LNCAP (cell line): ENCODE measurements around the gene PDE9A.

Source experiments
- TF ChIP-seq, protein P1 (sequence below): fragments of 450-650 bp; IDR thresholded peaks from 2 replicates; pipeline ENCODE4 v1.5.1; 2017; ENCODE audit warnings: mild to moderate bottlenecking

Gene PDE9A

GRCh38 chr21:42639646-42640152, 13.7 kb upstream of the PDE9A start:
- TF ChIP-seq, protein P1, sequence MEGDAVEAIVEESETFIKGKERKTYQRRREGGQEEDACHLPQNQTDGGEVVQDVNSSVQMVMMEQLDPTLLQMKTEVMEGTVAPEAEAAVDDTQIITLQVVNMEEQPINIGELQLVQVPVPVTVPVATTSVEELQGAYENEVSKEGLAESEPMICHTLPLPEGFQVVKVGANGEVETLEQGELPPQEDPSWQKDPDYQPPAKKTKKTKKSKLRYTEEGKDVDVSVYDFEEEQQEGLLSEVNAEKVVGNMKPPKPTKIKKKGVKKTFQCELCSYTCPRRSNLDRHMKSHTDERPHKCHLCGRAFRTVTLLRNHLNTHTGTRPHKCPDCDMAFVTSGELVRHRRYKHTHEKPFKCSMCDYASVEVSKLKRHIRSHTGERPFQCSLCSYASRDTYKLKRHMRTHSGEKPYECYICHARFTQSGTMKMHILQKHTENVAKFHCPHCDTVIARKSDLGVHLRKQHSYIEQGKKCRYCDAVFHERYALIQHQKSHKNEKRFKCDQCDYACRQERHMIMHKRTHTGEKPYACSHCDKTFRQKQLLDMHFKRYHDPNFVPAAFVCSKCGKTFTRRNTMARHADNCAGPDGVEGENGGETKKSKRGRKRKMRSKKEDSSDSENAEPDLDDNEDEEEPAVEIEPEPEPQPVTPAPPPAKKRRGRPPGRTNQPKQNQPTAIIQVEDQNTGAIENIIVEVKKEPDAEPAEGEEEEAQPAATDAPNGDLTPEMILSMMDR, result no peak

GRCh38 chr21:42640486-42640885, 12.9 kb upstream of the PDE9A start:
- TF ChIP-seq, protein P1, result no peak

GRCh38 chr21:42641311-42642218, 11.9 kb upstream of the PDE9A start:
- TF ChIP-seq, protein P1, result no peak

DNA sequence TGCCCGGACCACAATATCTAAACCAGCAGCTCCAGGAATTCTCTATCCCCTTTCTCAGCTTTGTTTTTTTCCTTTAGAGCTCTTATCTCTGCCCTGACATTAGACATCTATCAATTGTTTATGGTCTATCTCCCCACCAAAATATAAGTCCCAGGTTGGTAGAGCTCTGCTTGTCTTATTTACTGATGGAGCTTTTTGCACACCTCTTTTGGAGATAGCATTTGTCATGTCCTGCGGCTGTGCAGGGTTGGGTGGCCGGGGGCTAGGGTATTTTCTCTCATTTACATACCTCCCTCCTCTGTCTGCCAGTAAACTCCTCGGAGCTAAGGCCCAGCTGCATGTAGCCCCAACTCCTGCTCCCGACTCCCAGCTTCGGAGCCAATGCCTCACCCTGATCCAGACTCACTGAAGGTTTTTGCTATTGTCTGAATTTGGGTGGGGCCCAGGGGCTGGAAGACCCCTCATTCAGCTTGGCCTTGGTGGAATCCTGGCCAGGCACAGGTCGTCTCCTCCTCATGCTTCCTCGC, 11.1 kb upstream of the PDE9A start:
- TF ChIP-seq, protein P1, result no peak

DNA sequence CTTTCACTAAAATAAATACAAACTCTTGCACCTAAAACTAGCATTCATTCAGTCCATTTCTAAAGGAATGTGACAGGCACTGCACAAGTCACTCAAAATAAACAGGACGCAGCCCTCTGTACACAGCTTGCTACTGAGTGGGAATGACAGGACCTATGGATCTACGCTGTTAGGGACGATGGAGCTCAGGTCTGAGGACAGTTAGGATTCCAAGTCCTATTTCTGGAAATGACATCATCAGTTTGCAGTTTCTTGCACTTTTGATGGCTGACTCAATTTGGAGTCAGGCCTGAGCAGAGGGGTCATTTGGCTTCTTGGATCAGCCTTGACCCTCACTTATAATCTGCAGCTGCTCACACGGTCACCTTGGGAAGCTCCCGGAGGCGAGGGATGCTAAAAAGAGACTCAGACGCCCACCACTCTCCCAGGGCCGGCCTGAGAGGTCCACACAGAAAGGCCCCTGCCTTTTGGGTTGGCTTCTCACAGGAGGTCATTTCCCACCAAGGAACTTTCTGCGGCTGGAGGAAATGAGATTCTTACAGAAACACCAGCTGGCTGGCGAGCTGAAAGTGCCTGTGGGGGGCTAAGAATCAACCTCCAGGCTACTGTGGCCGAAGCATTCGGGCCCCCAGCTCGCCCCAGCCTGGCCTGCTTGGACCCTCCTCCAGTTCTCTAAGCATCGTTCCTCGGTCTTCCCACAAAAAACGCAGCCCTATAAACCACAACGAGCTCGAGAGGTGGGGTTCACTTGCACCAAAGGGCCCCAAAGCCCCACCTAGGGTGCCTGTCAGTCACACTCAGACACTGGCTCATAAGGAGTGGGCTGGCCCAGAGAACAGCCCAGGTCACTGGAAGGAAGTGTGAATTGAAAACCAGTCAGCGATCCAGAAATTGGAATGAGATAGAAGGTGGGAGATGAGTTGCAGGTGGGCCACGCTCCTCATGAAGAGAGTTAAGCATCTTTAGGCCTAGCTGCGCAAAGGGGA, 8.9 kb upstream of the PDE9A start:
- TF ChIP-seq, protein P1, result no peak

GRCh38 chr21:42645211-42646075, 8.0 kb upstream of the PDE9A start:
- TF ChIP-seq, protein P1, result no peak
